Stomach (tissue), 9 donors: Measurements from ENCODE around the gene GLI1. TPM values are rescaled to one million over a fixed set of nuclear protein-coding genes. Genes with fewer than 3 reads are reported as not detected.
A peak's percentile ranks its signal among the peaks of the same experiment; 100 is the strongest.

ENCODE experiments used
- DNase-seq, 2 donors: peaks; one replicate each; pipeline versions ENCODE4 v3.0.0 to v3.0.0-alpha.2; 2013 to 2019
- H3K27ac ChIP-seq, 5 donors: fragments of 200-600 bp in 4 of 5; sonication (generic) in 4 of 5; one replicate each; pipeline ENCODE4 v1.5.1; 2013 to 2019; ENCODE audit warnings: mild to moderate bottlenecking in 1 of 5, moderate library complexity in 1 of 5
- H3K27me3 ChIP-seq, 3 donors: fragments of 200-600 bp; sonication (generic); one replicate each; pipeline ENCODE4 v1.5.1; 2017 to 2019; ENCODE audit warnings: mixed run types in 1 of 3
- H3K36me3 ChIP-seq, 4 donors: fragments of 200-600 bp; sonication (generic); 1 replicate in 3 of 4; 2 replicates in 1 of 4; pipeline ENCODE4 v1.5.1; 2016 to 2019
- H3K4me1 ChIP-seq, 4 donors: fragments of 200-600 bp; sonication (generic); one replicate each; pipeline ENCODE4 v1.5.1; 2016 to 2019
- H3K4me3 ChIP-seq, 4 donors: fragments of 200-600 bp; sonication (generic) in 3 of 4; one replicate each; pipeline ENCODE4 v1.5.1; 2016 to 2019; ENCODE audit warnings: mild to moderate bottlenecking in 1 of 4
- H3K9me3 ChIP-seq, 4 donors: fragments of 200-600 bp; sonication (generic); one replicate each; pipeline ENCODE4 v1.5.1; 2016 to 2019
- CTCF ChIP-seq, 7 experiments: fragments of 450-650 bp in 4 of 7; fragments of 200-600 bp in 3 of 7; sonication (generic) in 3 of 7; IDR thresholded peaks; one replicate each; pipeline ENCODE4 v1.5.1; 2016 to 2019; ENCODE audit warnings: antibody characterized with exemption in 7 of 7, control low read depth in 2 of 7, mild to moderate bottlenecking in 1 of 7
- EP300 ChIP-seq: sonication (generic); formaldehyde crosslinking; IDR thresholded peaks from one replicate; pipeline ENCODE4 v1.6.1; 2017; ENCODE audit warnings: antibody characterized with exemption
- POLR2A ChIP-seq, 4 donors: fragments of 450-650 bp; IDR thresholded peaks; one replicate each; pipeline ENCODE4 v1.6.1; 2016; ENCODE audit warnings: antibody characterized with exemption in 4 of 4, control low read depth in 2 of 4, mild to moderate bottlenecking in 1 of 4, moderate library complexity in 1 of 4
- POLR2AphosphoS5 ChIP-seq, 3 donors: sonication (generic); formaldehyde crosslinking; IDR thresholded peaks; one replicate each; pipeline ENCODE4 v1.6.1; 2016; ENCODE audit warnings: antibody characterized with exemption in 3 of 3
- WGBS, 5 donors: extraction: QIAGEN DNeasy Blood & Tissue Kit in 3 of 5; methylation state at CpG; one replicate each; pipeline versions ENCODE4 v1.1.5 to v1.1.7; 2013 to 2018; 5-methylcytosine and 5-hydroxymethylcytosine counted together
- intact Hi-C: fragments of 100-400 bp; cut with DNase I; formaldehyde crosslinking; loops from one replicate; pipeline ENCODE4 v1.15.1; 2023; ENCODE audit warnings: low total_unique reads
- polyA plus RNA-seq, 3 donors: library from polyadenylated mRNA; stranded (reverse); fragments of 200-250 nt; gene quantifications; one replicate each; pipeline ENCODE4 v1.2.3, GENCODE V29; 2013
- total RNA-seq, 5 donors: library from RNA; depleted of rRNA; stranded (reverse); fragments of >200 nt; gene quantifications; one replicate each; pipeline versions ENCODE4 v1.1.0 to v1.2.3, GENCODE V29; 2014 to 2016
- donor health status: healthy with polysubstance abuse.
- donor health status: Bipolar disorder and iron deficiency.
- donor health status: healthy.

Gene GLI1
- total and polyA plus RNA-seq, 8 donors, result 0.14 to 4.0 (median 0.73) TPM

- Histone ChIP-seq H3K27ac (no peak overlapping the region), H3K4me3 (no peak overlapping the region), H3K27me3 (peaks cover 0 to 94% (median 45%) of the 10 kb centered on the region in 3 donors), H3K9me3 (no peaks in the 10 kb centered on the region), H3K4me1 (peaks cover 17 to 35% (median 23%) of the 10 kb centered on the region in 4 donors), H3K36me3 (peaks cover 0 to 32% (median 8%) of the 10 kb centered on the region in 4 donors)
- intact Hi-C loops, result no loop called here
- no peak for DNase-seq
- TF ChIP-seq EP300 (no peak), CTCF (IDR thresholded peaks at IDR 0.05) (no peak), POLR2AphosphoS5 (IDR thresholded peaks at IDR 0.05) (no peak), POLR2A (IDR thresholded peaks at IDR 0.05) (no peak)
- 83 to 93% (median 85%) methylated on average over 5 of the region's 5 CpGs for WGBS, 5 donors
These were observed 14.3 kb downstream of the GLI1 start for GRCh38 chr12:57473886-57474285.

- TF ChIP-seq CTCF (IDR thresholded peaks at IDR 0.05) (no peak), POLR2A (IDR thresholded peaks at IDR 0.05) (no peak), EP300 (no peak), POLR2AphosphoS5 (IDR thresholded peaks at IDR 0.05) (no peak)
- peaks cover 0 to 94% (median 45%) of the 10 kb centered on the region in 3 donors for H3K27me3 ChIP-seq
- H3K9me3 ChIP-seq, result no peaks in the 10 kb centered on the region
- H3K36me3 ChIP-seq, result peaks cover 0 to 32% (median 5%) of the 10 kb centered on the region in 4 donors
- intact Hi-C loops, result no loop called here
- H3K4me3 ChIP-seq, result no peak overlapping the region
- H3K27ac ChIP-seq, result no peak overlapping the region
- no peak for DNase-seq
- 46 to 77% (median 58%) methylated on average over 8 of the region's 8 CpGs for WGBS, 5 donors
- H3K4me1 ChIP-seq, result peaks cover 17 to 35% (median 23%) of the 10 kb centered on the region in 4 donors
These were observed 14.8 kb downstream of the GLI1 start for GRCh38 chr12:57474430-57474829.

GRCh38 chr12:57474862-57475261, 15.3 kb downstream of the GLI1 start:
- peak overlapping the region in 1 of 4 donors; percentile 60 for H3K4me3 ChIP-seq
- no peak for TF ChIP-seq EP300
- no peak for TF ChIP-seq POLR2AphosphoS5 (IDR thresholded peaks at IDR 0.05)
- no peak for TF ChIP-seq CTCF (IDR thresholded peaks at IDR 0.05)
- no peak for TF ChIP-seq POLR2A (IDR thresholded peaks at IDR 0.05)
- DNase-seq, result no peak
- peaks cover 17 to 35% (median 23%) of the 10 kb centered on the region in 4 donors for H3K4me1 ChIP-seq
- WGBS, 5 donors, result 40 to 72% (median 53%) methylated on average over 7 of the region's 7 CpGs
- no peak overlapping the region for H3K27ac ChIP-seq
- H3K27me3 ChIP-seq, result peaks cover 0 to 94% (median 45%) of the 10 kb centered on the region in 3 donors
- intact Hi-C loops, result no loop called here
- peaks cover 0 to 32% (median 3%) of the 10 kb centered on the region in 4 donors for H3K36me3 ChIP-seq
- no peaks in the 10 kb centered on the region for H3K9me3 ChIP-seq

GRCh38 chr12:57475271-57476161, 15.9 kb downstream of the GLI1 start:
- DNase-seq, result peak in 1 of 2 donors; percentile 74
- Histone ChIP-seq H3K9me3 (no peaks in the 10 kb centered on the region), H3K4me3 (peak overlapping the region; percentile 36 to 60 (median 45)), H3K4me1 (peaks cover 17 to 35% (median 23%) of the 10 kb centered on the region in 4 donors), H3K27ac (peak overlapping the region in 2 of 5 donors; percentile 36 to 80), H3K36me3 (peaks cover 0 to 26% (median under 1%) of the 10 kb centered on the region in 4 donors), H3K27me3 (peaks cover 0 to 89% (median 45%) of the 10 kb centered on the region in 3 donors)
- TF ChIP-seq POLR2A (IDR thresholded peaks at IDR 0.05) (no peak), EP300 (no peak), CTCF (IDR thresholded peaks at IDR 0.05) (no peak), POLR2AphosphoS5 (IDR thresholded peaks at IDR 0.05) (no peak)
- intact Hi-C loops, result no loop called here
- 8 to 18% (median 11%) methylated on average over 25 to 84 of the region's 84 CpGs for WGBS, 5 donors
